CD4-positive, alpha-beta T cell treated with Interleukin-17A for 1 hour (primary cell): ENCODE data around the gene CSGALNACT2.

Experiments used
- DNase-seq: peaks from one replicate; pipeline ENCODE4 v3.0.0-alpha.2; 2020

CSGALNACT2 gene

DNA sequence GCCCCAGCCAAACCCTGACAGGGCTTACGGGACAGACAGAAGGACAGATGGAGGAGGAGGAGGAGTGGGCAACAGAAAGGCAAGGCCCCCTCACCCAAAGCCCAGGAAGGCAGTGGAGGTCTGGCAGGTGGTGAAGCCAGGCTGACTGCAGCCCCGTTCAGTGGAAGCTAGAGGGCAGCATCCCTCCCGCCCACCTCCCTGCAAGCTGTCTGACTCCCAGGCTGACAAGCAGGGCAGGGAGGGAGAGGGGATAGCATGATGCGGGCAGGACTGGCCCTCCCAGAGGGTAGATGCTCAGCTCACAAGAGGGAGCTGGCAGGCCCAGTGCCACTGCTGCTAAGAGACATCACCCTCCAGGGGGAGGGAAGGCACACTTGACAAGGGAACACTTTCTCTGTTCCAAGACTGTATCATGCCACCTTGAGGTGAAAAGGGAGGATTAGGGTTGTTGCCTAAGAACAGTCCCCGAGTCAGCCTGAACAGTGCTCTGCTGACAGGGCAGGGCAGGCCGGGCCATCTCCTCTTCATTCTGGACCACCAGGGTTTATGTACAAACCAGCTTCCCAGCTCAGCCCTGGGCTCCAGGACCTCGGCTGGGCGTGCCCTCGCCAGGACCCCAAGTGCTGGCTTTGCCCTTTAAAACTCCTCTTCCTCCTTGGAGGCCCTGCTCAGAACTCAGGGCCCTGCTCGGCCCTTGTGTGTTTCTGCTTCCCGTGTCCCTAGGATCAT lies 66.9 kb downstream of the CSGALNACT2 start:
- peak; percentile 62 for DNase-seq

DNA sequence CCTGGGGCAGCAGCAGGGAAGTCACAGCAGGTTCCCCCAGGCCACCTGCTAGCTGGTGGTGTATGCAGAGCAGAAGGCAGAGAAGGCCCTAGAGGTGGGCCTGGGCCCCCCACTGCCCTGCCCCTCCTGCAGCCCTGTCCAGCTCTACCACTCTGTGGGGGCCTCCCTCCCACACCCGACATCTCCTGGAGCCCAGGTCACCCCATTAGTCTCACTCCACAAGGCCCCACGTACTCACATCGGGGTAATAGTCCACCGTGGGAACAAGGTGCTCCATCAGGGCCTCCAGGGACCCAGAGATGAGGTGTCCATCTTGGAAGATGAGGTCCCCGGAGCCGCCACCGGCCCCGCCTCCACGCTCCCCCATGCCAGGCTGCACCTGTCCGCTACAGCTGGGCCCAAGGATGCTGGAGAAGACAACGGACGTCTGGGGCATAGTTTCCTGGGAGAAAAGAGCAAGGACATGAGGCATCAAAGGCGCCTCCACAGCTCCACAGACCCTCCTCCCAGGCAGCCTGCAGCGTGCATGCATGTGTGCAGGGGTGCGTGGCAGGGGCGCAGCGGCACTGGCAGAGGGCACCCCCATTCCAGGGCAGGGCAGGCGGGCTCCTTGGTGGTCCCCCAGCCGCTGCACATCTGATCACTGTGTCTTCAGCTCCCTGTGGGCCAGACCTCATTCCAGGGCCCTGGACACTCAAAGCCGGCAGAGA lies 67.6 kb downstream of the CSGALNACT2 start:
- no peak for DNase-seq

DNA sequence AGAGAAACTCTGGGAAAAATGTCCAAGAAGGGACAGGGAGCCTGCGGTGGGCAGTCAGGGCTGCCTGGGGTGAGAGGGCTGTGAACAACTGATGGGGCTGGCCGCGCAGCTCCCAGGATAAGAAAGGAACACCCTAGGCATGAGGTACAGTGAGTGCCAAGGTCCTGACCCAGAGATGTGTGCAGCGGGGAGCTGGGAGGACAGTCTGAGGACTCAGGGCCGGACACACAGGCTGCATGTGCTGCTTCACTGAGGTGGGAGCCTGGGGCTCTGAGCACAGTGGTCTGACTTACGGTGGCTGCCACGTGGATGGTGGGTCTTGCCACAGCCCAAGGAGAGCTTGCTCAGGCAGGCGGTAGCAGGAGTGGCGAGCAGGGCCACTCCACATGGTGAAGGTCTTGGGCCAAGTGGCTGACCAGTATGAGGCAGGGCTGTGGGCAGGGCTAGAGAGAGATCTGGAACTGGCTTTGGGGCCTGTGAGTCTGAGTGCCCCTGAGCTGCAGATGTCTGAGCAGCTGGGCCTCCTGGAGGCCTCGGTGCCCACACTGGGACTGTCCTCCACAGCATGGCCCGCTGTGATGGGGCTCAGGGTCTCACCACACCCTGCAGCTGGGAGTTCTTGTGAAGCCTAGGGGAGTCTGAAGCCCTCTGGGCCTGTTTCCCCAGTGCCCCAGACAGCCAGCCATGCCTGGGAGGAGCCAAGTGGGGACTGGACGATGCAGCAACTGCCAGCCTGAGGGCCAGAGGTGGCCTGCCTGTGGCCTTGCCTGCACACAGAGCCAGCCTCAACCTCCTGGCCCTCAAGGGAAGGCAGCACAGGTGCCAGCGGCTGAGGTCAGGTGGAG lies 68.4 kb downstream of the CSGALNACT2 start:
- no peak for DNase-seq

DNA sequence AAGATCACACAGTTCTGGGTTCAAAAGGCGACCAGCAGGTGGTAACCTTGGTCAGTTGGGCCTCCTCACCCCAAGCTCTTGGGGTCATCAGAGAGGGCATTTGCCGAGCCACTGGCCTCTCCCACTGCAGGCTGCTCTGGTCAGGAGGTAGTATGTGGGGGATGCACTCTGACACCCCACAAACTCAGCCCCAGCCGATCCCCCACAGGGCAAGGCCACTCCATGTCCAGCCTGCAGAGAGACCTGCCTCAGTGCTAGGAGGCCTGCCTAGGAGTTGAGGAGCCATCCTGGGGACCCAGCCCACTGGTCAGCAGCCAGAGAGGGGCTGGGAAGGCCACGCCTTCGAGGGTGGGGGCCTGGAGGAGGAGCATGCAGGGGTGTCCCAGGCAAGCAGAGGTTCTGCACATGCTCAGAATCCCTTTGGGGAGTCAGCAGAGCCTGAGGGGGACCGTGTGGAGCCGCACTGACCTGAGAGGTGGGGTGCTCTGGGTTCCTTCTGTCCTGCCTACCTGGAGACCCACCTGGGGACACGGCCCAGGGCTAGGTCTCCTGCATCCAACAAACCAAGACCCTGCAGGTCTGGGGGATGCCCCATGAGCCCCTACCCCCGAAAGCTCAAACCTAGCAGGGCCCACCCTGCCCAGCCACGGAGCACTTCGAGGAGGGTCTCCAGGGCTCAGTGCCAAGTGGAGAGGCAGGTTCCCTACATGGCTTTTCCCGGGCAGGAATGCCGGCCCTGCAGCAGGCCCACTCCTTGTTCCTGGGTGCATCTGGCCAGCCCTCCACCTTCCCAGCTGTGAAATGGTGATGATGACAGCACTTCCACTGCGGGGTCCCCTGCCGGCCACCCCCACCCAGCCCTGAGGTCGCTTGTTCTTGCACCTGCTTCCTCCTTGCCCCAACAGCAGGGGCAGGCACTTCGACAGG lies 70.2 kb downstream of the CSGALNACT2 start:
- no peak for DNase-seq

DNA sequence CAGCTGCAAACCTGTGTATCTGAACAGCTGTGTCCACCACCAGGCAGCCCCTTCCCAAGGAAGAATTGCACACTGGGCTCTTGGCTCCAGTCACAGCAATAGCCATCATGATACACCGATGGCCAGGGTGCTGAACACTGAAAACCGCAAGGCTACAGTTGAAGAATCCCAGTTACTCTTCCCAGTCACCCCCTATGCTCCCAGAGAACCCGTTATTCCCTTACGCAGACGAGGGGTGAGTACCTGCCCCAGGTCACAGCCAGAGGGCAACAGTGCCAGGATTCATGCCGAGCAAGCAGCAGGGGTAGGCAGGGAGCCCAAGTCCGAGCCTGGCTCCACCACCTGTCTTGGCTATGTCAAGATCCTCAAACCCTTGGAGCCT lies 70.8 kb downstream of the CSGALNACT2 start:
- DNase-seq: no peak

DNA sequence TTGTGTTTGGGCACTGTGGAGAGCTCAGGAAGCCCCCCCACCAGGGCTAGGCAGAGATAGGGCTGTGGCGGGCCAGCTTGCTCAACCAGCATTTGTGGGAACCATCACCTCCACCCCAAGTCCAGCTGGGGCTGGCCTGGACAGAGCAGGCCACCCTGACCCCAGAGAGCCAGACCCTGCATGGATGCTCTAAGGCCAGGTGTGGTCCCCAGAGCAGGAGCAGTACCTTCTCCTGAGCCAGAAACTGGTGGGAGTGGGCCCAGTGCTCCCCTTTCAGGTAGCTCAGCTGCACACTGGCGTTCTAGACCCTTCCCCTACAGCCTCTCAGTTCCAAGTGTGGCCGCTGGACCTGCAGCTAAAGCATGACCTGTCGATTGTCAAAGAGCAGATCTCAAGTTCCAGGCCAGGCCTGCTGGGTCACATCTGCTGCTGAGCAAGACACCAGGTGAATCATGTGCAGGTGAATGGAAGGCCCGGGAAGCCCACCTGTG lies 71.5 kb downstream of the CSGALNACT2 start:
- no peak for DNase-seq

DNA sequence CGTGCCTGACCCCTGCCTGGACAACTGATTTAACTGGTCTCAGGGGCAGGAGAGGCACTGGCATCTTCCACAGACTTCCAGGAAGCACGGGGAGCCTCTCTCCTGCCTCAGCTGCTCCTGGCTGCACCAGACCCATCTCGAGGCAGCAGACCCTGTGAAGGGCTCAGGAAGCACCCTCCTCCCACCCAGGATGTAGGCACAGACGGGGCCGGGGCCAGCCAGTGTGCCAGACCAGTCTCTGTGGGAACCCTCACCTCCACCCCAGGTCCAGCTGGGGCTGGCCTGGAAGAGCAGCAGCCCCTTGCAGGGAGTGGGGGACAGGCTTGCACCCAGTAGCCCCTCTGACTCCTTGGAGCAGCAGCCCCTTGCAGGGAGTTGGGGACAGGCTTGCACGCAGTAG lies 72.3 kb downstream of the CSGALNACT2 start:
- no peak for DNase-seq

DNA sequence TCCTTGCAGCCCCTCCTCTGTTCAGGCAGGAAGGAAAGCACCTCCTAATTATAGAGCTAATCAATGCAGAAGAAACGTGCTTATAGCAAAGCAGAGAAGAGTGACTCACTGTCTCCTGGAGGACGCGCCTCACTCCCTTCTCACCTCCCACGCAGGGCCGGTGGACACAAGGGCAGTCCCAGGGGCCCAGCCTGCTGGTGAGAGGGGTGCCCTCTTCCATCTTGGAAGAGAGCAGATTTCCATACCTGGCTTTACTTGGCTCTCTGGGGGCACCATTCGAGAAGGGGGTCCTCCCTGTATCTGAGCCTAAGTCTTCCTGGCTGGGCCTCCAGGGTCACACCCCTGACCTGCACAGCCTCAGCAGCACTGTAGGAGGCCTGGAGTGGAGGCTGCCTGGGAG lies 72.8 kb downstream of the CSGALNACT2 start:
- no peak for DNase-seq

DNA sequence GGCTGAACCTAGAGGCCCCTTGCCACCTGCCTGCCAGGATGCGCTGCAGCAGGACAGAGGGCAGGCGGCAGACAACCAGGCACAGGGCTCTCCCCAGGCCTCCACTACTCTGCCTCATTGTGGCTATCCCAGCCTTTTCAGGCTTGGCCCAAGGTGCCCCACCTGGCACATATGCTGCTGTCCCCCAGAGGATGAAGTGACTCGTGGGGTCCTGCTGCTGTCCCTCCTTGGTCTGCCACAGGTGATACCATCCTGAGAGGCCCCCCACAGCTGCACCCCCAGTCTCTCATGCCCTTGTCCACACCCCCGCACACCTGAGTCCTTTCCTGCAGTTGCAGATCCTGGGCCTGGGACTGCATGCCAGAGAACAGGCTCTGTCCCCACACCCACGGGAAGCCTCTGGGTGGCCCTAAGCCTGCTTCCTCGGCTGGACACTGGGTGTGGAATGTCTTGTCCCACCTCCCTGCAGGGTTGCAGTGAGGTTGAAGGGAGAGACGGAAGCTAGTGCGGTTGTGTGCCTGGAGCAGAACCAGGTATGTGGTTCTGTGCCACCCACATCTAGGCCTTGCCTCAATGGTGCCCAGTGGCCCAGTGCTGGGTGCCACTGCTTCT lies 73.3 kb downstream of the CSGALNACT2 start:
- DNase-seq: no peak

DNA sequence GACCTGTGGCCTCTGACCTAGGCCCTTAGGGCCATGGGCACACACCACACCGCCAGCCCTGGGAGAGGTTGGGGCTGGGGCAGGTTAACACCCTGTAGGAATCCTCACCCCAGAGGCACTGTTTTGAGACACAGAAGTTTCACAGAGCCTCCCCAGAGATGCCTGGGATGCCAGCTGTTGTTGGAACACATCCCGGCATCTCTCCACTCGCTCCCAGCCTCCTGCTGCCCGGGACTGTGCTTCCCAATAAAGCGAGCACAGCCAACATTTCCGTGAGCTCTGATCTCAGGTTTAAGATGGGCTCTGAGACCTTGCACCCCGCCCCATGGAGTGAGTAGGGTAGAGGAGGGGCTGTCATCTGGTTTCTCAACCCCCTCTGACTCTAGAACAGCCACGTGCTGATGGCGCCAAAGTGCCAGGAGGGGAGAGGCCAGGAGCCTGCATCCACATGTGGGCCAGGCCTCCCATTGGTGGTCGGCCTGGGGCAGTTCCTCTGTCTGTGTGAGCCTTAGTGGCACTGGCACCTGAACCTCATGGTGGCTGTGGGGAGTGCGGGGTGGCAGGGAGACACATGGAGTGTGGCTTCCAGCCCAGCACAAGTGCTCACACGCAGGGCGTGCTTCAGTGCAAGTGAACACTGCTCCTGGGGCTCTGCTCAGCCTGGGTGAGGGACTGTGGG lies 73.9 kb downstream of the CSGALNACT2 start:
- no peak for DNase-seq

DNA sequence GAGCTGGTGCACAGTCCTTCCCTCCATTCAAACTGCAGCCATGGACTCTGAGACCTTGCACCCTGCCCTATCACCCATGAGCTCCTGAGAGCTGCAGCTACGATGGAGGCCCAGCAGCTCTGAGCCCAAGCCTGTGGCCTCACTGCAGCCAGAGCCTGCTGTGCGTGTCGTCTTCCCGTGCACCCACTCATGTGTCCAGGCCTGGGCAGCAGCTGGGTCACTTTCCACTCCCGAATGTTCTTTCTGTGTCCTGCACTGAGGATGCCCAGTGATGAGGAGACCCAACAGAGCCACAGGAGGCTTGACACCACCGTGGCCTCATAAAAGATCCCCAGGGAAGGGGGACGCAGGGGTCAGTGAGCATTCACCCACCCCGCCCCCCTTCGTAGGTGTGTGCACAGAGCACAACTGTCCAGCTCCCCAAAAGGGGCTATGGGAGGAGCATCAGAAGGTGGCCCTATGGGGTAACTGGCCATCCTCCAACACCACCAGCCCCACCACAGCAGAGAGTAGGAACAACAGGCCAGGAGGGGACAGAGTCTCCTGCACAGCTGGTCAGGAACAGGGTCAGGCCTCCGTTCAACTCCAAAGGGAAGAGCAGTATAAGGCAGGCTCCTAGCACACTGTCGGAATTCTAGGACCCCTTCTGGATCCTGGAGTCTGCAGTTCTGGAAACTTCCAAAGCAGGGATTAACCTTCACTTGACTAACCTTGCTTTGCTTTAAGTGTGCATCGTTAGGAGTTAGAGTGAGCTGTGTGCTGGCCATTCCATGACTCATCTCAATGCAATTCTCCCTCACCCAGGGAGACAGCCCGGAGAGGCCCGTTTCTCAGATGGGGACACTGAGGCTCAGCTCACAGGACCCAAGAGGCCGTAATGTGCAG lies 76.1 kb downstream of the CSGALNACT2 start:
- no peak for DNase-seq

DNA sequence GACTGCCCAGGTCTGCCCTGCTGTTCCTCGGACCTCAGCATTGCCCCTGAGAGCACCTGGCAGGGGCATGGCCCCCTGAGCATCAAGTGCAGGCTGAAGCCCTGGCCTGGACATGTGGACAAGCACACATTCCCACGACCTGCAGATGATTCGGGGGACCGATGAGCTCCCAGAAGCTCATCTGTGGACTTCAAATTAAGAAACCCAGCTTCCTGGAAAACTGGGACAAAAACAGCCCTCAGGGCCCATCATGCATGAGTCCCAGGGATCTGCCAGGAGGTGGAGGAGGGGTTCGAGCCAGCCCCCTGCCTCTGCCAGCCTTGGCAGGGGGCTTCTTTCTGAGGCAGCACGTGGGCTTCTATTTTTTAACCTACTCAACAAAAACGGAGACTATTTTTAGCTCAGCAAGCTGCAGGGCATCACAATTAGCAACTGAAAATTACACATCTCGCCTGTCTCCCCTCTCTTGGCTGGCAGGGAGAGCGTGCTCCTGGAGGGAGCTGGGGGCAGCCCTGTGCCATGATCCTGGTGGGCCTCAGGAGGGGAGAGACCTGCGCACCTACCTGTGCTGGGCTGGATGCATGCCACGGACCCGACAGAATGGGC lies 76.8 kb downstream of the CSGALNACT2 start:
- DNase-seq: no peak

DNA sequence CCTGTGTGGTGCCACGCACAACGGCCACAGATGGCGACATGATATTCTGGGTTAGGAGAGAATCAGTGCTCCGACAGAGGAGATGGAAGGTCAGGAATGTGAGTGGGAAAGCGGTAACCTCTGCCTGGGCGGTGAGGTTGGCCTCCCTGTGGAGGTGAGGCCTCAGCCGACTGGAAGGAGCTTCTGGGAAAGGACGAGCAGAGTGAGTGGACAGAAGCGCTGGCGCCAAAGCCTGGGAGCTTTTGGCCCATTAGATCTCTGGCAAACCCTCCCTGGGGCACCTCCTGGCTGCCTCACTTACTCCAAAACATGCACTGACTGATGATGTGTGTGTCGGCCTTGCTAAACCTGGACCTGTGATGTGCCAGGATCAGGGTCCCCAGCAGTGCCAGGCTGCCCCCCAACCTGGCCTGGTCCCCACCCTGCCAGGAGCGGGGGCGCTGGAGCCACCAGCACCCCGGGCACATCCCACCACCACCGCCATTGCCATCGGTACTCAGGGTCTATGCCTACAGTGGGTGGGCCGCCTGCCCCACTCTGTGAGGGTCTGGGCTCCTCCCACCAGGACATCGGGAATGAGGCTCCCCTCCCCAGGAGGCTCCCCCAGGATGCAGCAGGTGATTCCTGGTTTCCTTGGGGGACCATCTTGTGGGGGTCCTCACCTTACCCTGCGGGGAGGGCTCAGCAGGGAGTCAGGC lies 77.7 kb downstream of the CSGALNACT2 start:
- no peak for DNase-seq

DNA sequence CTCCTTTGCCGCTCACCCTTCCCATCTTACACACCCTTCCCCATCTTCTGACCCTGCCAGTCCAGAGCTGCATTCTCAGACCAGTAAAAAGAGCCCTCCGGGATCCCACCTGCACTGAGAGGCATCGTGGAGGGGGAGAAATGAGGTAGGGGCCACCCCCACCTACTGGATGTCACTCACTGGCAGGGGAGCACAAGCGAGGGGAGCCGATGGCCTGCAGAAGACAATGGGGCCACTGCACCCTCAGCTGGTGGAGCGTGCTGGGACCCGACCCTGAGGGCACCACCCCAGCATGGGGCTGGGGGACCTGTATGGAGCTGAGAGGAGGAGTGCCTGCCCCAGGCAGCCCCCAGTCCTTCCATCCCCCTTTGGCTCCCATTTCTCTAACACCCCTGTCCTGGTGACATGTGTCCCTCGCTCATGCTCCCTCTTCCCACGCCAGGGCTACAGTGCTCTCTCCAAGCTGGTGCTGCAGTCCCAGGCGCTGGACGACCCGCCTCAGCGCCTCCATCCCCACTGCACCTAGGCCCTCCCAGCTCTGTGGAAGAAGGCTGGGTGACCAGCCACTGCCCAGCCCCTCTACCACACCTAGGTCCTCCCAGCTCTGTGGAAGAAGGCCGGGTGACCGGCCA lies 78.8 kb downstream of the CSGALNACT2 start:
- no peak for DNase-seq

DNA sequence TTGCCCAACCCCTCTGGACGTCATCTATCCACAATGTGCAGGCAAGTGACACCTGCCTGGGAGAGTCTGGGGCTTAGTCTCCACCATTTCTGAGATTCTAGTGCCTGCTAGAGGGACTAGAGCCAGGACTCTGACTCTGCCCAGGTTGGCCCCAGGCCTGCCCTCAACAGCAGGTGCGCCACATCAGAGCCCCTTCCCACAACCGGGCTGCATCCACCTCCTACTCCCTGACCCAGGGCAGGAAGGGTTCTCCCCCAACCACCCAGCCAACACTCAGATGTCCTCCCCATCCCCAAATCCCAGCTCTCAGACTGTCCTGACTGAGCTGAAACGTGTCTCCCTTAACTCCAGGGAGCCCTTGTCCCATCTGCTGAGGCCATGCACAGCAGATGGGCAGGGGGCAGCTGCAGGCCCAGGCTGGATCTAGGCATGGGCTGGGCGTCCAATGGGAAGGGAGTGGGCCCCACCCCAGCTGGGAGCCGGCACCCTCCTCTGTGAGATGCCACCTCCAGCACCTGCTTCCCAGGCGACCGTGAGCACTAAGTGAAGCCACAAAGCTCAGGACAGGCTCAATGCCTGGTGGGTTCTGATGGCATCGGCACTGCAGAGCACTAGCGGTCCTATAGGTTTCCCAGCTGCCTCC lies 79.4 kb downstream of the CSGALNACT2 start:
- no peak for DNase-seq

DNA sequence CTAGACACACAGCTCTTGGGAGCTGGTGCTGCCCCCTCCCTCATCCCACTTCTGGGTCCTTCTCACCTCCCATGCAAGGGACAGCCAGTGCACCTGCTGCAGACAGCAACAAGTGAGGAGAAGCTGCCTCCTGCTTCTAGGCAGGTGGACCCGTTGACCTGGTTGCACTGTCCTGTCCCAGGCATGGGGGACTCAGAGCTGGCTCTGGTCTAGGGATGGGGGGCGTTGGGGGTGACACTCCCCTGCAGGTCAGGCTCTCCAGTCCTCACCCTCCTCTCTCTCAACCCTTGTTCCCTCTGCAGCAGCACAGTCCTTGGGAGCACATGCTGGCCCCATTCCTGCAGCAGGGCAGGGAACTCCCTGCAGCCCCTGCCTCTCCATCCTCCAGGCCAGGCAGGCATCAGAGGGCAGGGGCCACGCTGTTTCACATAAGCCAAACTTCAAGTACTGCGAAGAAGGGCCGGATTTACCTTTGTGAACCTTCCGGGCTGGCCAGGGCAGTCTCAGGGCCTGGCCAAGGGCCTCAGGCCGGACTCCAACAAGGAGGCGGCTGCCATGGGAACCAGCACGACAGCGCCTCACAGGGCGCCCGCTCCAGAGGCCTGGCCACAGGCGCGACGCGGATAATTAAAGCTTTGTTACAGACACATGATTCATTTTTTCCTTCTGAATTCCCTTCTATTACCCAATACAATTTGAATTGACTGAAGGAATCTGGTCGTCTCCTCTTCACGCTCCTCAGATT lies 80.1 kb downstream of the CSGALNACT2 start:
- no peak for DNase-seq
